B cell (primary cell): Measurements from ENCODE around the gene IMMP2L. TPM values are rescaled to one million over a fixed set of nuclear protein-coding genes. Genes with fewer than 3 reads are reported as not detected.

Experiments
- ATAC-seq: fragments of 200-7000 bp; cut with Tn5 transposase; one replicate; pipeline ENCODE4 v1.10.0; 2021; ENCODE audit warnings: low read depth, mild to moderate bottlenecking, moderate number of reproducible peaks, moderate library complexity
- CTCF ChIA-PET: fragments of 350-600 bp; sonication (Branson Sonifier 250); formaldehyde crosslinking; loops from one replicate; lab custom pipeline; 2021; ENCODE audit warnings: antibody characterized with exemption, inconsistent platforms; lab: Charles Lee
- POLR2A ChIA-PET: fragments of 350-600 bp; sonication (Branson Sonifier 250); formaldehyde crosslinking; loops from one replicate; lab custom pipeline; 2021; ENCODE audit warnings: antibody characterized with exemption; lab: Charles Lee
- DNase-seq: peaks from one replicate; pipeline ENCODE4 v3.0.0; 2013
- H2AFZ ChIP-seq: 2 replicates; pipeline ENCODE4 v1.6.1; 2012; ENCODE audit warnings: mild to moderate bottlenecking, low read depth, low read length; ENCODE audit not compliant: insufficient read depth, poor library complexity, severe bottlenecking
- H3K27ac ChIP-seq, 2 donors: 1 replicate in 1 of 2; 2 replicates in 1 of 2; pipeline ENCODE4 v1.5.1; 2012 to 2013; ENCODE audit warnings: low read length in 2 of 2, mild to moderate bottlenecking in 2 of 2, moderate library complexity in 1 of 2
- H3K27me3 ChIP-seq, 4 experiments: fragments of 200-600 bp in 1 of 4; sonication (generic) in 1 of 4; replicated peaks in 1 of 4; 1 replicate in 2 of 4; 2 replicates in 2 of 4; pipeline versions ENCODE4 v1.6.1 to v1.7.0; 2013 to 2016; ENCODE audit warnings: low read length in 3 of 4, mild to moderate bottlenecking in 2 of 4, mixed read lengths in 1 of 4, moderate library complexity in 1 of 4; ENCODE audit not compliant: insufficient read depth in 4 of 4, control insufficient read depth in 3 of 4; ENCODE audit errors: control extremely low read depth in 1 of 4
- H3K36me3 ChIP-seq, 2 experiments: replicated peaks in 1 of 2; 1 replicate in 1 of 2; 2 replicates in 1 of 2; pipeline versions ENCODE4 v1.6.1 to v1.7.1; 2013; ENCODE audit warnings: low read length in 1 of 2; ENCODE audit not compliant: insufficient read depth in 2 of 2, control insufficient read depth in 1 of 2; ENCODE audit errors: control extremely low read depth in 1 of 2, extremely low read depth in 1 of 2
- H3K4me1 ChIP-seq, 2 donors: fragments of 200-600 bp in 1 of 2; sonication (generic) in 1 of 2; 1 replicate in 1 of 2; 2 replicates in 1 of 2; pipeline versions ENCODE4 v1.5.1 to v1.6.1; 2013 to 2017; ENCODE audit warnings: low read length in 2 of 2; ENCODE audit not compliant: control insufficient read depth in 2 of 2, insufficient read depth in 2 of 2
- H3K4me2 ChIP-seq: replicated peaks from 2 replicates; pipeline ENCODE3; 2012; ENCODE audit warnings: mild to moderate bottlenecking, low read depth, low read length; ENCODE audit not compliant: poor library complexity, severe bottlenecking
- H3K4me3 ChIP-seq, 5 experiments: fragments of 200-600 bp in 1 of 5; sonication (generic) in 1 of 5; 1 replicate in 3 of 5; 2 replicates in 2 of 5; pipeline versions ENCODE4 v1.5.1 to v1.7.0; 2011 to 2016; ENCODE audit warnings: low read length in 4 of 5, mild to moderate bottlenecking in 4 of 5, low read depth in 2 of 5, control low read depth in 1 of 5, moderate library complexity in 1 of 5; ENCODE audit not compliant: insufficient read depth in 1 of 5; ENCODE audit errors: control extremely low read depth in 1 of 5, extremely low read depth in 1 of 5
- H3K79me2 ChIP-seq: fragments of 200-600 bp; sonication (generic); one replicate; pipeline ENCODE4 v1.6.0; 2016; ENCODE audit warnings: low read length; ENCODE audit not compliant: control insufficient read depth, insufficient read depth
- H3K9ac ChIP-seq: fragments of 200-600 bp; sonication (generic); 2 replicates; pipeline ENCODE4 v1.6.1; 2017; ENCODE audit warnings: mild to moderate bottlenecking, low read length, moderate library complexity
- H3K9me3 ChIP-seq, 3 donors: one replicate each; pipeline versions ENCODE4 v1.6.1 to v1.7.1; 2013; ENCODE audit warnings: low read length in 2 of 3; ENCODE audit not compliant: control insufficient read depth in 2 of 3, insufficient read depth in 1 of 3; ENCODE audit errors: control extremely low read depth in 1 of 3
- H4K20me1 ChIP-seq: 2 replicates; pipeline ENCODE4 v1.6.0; 2012; ENCODE audit warnings: mild to moderate bottlenecking, low read length; ENCODE audit not compliant: insufficient read depth, control insufficient read depth, poor library complexity, severe bottlenecking
- H3K27ac Mint-ChIP-seq: one replicate; pipeline ENCODE4 v1.8.0; 2021; ENCODE audit warnings: mixed read lengths
- H3K27me3 Mint-ChIP-seq: one replicate; pipeline ENCODE4 v1.8.0; 2021; ENCODE audit warnings: mixed read lengths
- H3K4me1 Mint-ChIP-seq: one replicate; pipeline ENCODE4 v1.8.0; 2021; ENCODE audit warnings: mixed read lengths
- H3K4me3 Mint-ChIP-seq: one replicate; pipeline ENCODE4 v1.8.0; 2021; ENCODE audit warnings: mixed read lengths
- H3K9me3 Mint-ChIP-seq: one replicate; pipeline ENCODE4 v1.8.0; 2022; ENCODE audit warnings: mixed read lengths; ENCODE audit not compliant: insufficient read depth
- CTCF ChIP-seq: fragments of 200-600 bp; IDR thresholded peaks from one replicate; pipeline ENCODE4 v1.8.0; 2022; ENCODE audit warnings: antibody characterized with exemption, mild to moderate bottlenecking
- EZH2 ChIP-seq: IDR thresholded peaks from 2 replicates; pipeline ENCODE4 v1.6.1; 2012; ENCODE audit warnings: borderline replicate concordance, low read depth, mild to moderate bottlenecking, moderate library complexity, low read length; ENCODE audit not compliant: insufficient read depth, poor library complexity, severe bottlenecking
- WGBS: methylation state at CpG from one replicate; pipeline ENCODE4 v1.1.5; 2013; ENCODE audit warnings: missing lambda C conversion rate; ENCODE audit not compliant: insufficient coverage; 5-methylcytosine and 5-hydroxymethylcytosine counted together
- intact Hi-C: fragments of 100-400 bp; cut with micrococcal nuclease; formaldehyde crosslinking; loops from one replicate; pipeline ENCODE4 v1.10.0; 2022
- polyA plus RNA-seq: library from polyadenylated mRNA; depleted of rRNA; stranded (reverse); fragments of >200 nt; gene quantifications from 2 replicates; pipeline ENCODE4 v1.2.3, GENCODE V29; 2012
- total RNA-seq, 2 donors: library from RNA; stranded (reverse); fragments of 120-200 nt in 1 of 2; gene quantifications; 1 replicate in 1 of 2; 2 replicates in 1 of 2; pipeline versions ENCODE4 v1.2.3 to v1.2.4, GENCODE V29; 2013 to 2022

IMMP2L gene
- total and polyA plus RNA-seq, 2 donors (not counting 1 experiment from before 2014, with no cell fraction given): 3.8 to 34.2 TPM

GRCh38 chr7:110911632-110912031, 650.7 kb downstream of the IMMP2L start:
- TF ChIP-seq EZH2 (no peak), CTCF (no peak)
- no peak overlapping the region for H3K4me2 ChIP-seq
- no peak overlapping the region for H3K4me3 Mint-ChIP-seq
- no peak overlapping the region for H2AFZ ChIP-seq
- no peak overlapping the region for H3K27ac ChIP-seq
- H3K79me2 ChIP-seq: no peaks in the 10 kb centered on the region
- DNase-seq (no peak), ATAC-seq (no peak)
- no peaks in the 10 kb centered on the region for H3K27me3 Mint-ChIP-seq
- H3K27ac Mint-ChIP-seq: no peak overlapping the region
- ChIA-PET POLR2A (no interaction called here), CTCF (no interaction called here)
- peaks cover 0 to 9% (median 4%) of the 10 kb centered on the region in 3 donors for H3K9me3 ChIP-seq
- H3K9me3 Mint-ChIP-seq: peaks cover 3% of the 10 kb centered on the region
- WGBS: no CpG with 5 or more reads among the region's 2 CpGs
- no peaks in the 10 kb centered on the region for H3K4me1 Mint-ChIP-seq
- H3K36me3 ChIP-seq: no peaks in the 10 kb centered on the region
- no peaks in the 10 kb centered on the region for H4K20me1 ChIP-seq
- H3K27me3 ChIP-seq: no peaks in the 10 kb centered on the region
- intact Hi-C loops: no loop called here
- no peak overlapping the region for H3K9ac ChIP-seq
- H3K4me1 ChIP-seq: no peaks in the 10 kb centered on the region
- no peak overlapping the region for H3K4me3 ChIP-seq

GRCh38 chr7:110909117-110909516, 653.2 kb downstream of the IMMP2L start:
- Histone ChIP-seq H3K9ac (no peak overlapping the region), H3K27me3 (no peaks in the 10 kb centered on the region), H3K27ac (no peak overlapping the region), H3K79me2 (no peaks in the 10 kb centered on the region), H3K9me3 (peaks cover 0 to 9% (median 4%) of the 10 kb centered on the region in 3 donors), H3K4me1 (no peaks in the 10 kb centered on the region), H4K20me1 (no peaks in the 10 kb centered on the region), H3K4me3 (no peak overlapping the region), H3K36me3 (no peaks in the 10 kb centered on the region), H3K4me2 (no peak overlapping the region), H2AFZ (no peak overlapping the region)
- intact Hi-C loops: no loop called here
- no peaks in the 10 kb centered on the region for H3K4me1 Mint-ChIP-seq
- ATAC-seq (no peak), DNase-seq (no peak)
- no peak overlapping the region for H3K4me3 Mint-ChIP-seq
- POLR2A ChIA-PET: no interaction called here
- H3K9me3 Mint-ChIP-seq: no peaks in the 10 kb centered on the region
- no peak for TF ChIP-seq EZH2
- TF ChIP-seq CTCF: no peak
- no peaks in the 10 kb centered on the region for H3K27me3 Mint-ChIP-seq
- 30% methylated on average over 2 of the region's 3 CpGs for WGBS
- CTCF ChIA-PET: no interaction called here
- no peak overlapping the region for H3K27ac Mint-ChIP-seq
